ENCODE data around the gene COX8C. TPM values are rescaled to one million over a fixed set of nuclear protein-coding genes. Genes with fewer than 3 reads are reported as not detected.

The COX8C gene
- total and polyA plus RNA-seq, 10 donors: not detected

GRCh38 chr14:93322929-93323599 is 23.9 kb upstream of the COX8C start:
- Histone ChIP-seq H3K4me3 (no peak overlapping the region), H3K27ac (no peak overlapping the region), H3K27me3 (replicated peaks in 1 of 7) (no peaks in the 10 kb centered on the region), H3K4me1 (peaks cover 0 to 93% (median 56%) of the 10 kb centered on the region in 6 donors), H3K36me3 (peaks cover 0 to 18% (median 0%) of the 10 kb centered on the region in 6 donors), H3K9me3 (no peaks in the 10 kb centered on the region)
- no peak for DNase-seq
- WGBS, 5 donors: 89 to 97% (median 96%) methylated on average over 5 of the region's 5 CpGs
- intact Hi-C loops (cut with DNase I; ENCODE audit: low total_unique reads): no loop called here
- TF ChIP-seq POLR2A (IDR thresholded peaks at IDR 0.05): no peak
- TF ChIP-seq POLR2AphosphoS5 (IDR thresholded peaks at IDR 0.05): no peak
- no peak for TF ChIP-seq CTCF (IDR thresholded peaks at IDR 0.05 in 8 of 11, conservative IDR thresholded peaks at IDR 0.05 in 3 of 11)

GRCh38 chr14:93323600-93324174 is 23.3 kb upstream of the COX8C start:
- no peak for TF ChIP-seq POLR2AphosphoS5 (IDR thresholded peaks at IDR 0.05)
- no peak for TF ChIP-seq CTCF (IDR thresholded peaks at IDR 0.05 in 8 of 11, conservative IDR thresholded peaks at IDR 0.05 in 3 of 11)
- TF ChIP-seq POLR2A (IDR thresholded peaks at IDR 0.05): no peak
- Histone ChIP-seq H3K27ac (no peak overlapping the region), H3K9me3 (no peaks in the 10 kb centered on the region), H3K27me3 (replicated peaks in 1 of 7) (no peaks in the 10 kb centered on the region), H3K36me3 (peaks cover 0 to 18% (median 0%) of the 10 kb centered on the region in 6 donors), H3K4me1 (peaks cover 0 to 93% (median 54%) of the 10 kb centered on the region in 6 donors), H3K4me3 (no peak overlapping the region)
- DNase-seq: no peak
- intact Hi-C loops (cut with DNase I; ENCODE audit: low total_unique reads): no loop called here
- WGBS, 5 donors: 89 to 94% (median 91%) methylated on average over 4 of the region's 4 CpGs

GRCh38 chr14:93326196-93326595 is 20.8 kb upstream of the COX8C start:
- intact Hi-C loops (cut with DNase I; ENCODE audit: low total_unique reads): no loop called here
- Histone ChIP-seq H3K27ac (no peak overlapping the region), H3K9me3 (no peaks in the 10 kb centered on the region), H3K4me1 (peaks cover 25 to 93% (median 55%) of the 10 kb centered on the region in 6 donors), H3K4me3 (no peak overlapping the region), H3K27me3 (replicated peaks in 1 of 7) (no peaks in the 10 kb centered on the region), H3K36me3 (peaks cover 0 to 18% (median 0%) of the 10 kb centered on the region in 6 donors)
- no peak for DNase-seq
- no peak for TF ChIP-seq CTCF (IDR thresholded peaks at IDR 0.05 in 8 of 11, conservative IDR thresholded peaks at IDR 0.05 in 3 of 11)
- TF ChIP-seq POLR2AphosphoS5 (IDR thresholded peaks at IDR 0.05): no peak
- TF ChIP-seq POLR2A (IDR thresholded peaks at IDR 0.05): no peak
- 92 to 99% (median 97%) methylated on average over 5 of the region's 5 CpGs for WGBS, 5 donors

GRCh38 chr14:93328546-93328945 is 18.4 kb upstream of the COX8C start:
- Histone ChIP-seq H3K9me3 (no peaks in the 10 kb centered on the region), H3K36me3 (peaks cover 0 to 12% (median 0%) of the 10 kb centered on the region in 6 donors), H3K4me3 (no peak overlapping the region), H3K27ac (no peak overlapping the region), H3K4me1 (peaks cover 31 to 89% (median 60%) of the 10 kb centered on the region in 6 donors), H3K27me3 (replicated peaks in 1 of 7) (no peaks in the 10 kb centered on the region)
- WGBS, 5 donors: 90 to 96% (median 94%) methylated on average over 6 of the region's 6 CpGs
- intact Hi-C loops (cut with DNase I; ENCODE audit: low total_unique reads): no loop called here
- TF ChIP-seq POLR2AphosphoS5 (IDR thresholded peaks at IDR 0.05) (no peak), POLR2A (IDR thresholded peaks at IDR 0.05) (no peak), CTCF (IDR thresholded peaks at IDR 0.05 in 8 of 11, conservative IDR thresholded peaks at IDR 0.05 in 3 of 11) (no peak)
- DNase-seq: no peak
